GM18507 (cell line): ENCODE measurements around the gene FOSL2.

Source experiments
- DNase-seq: peaks from one replicate; pipeline ENCODE4 v3.0.0; 2011; ENCODE audit warnings: low read depth; ENCODE audit not compliant: insufficient read length; ENCODE audit errors: extremely low spot score
- FAIRE-seq: peaks from 2 replicates; lab custom pipeline; 2011; peaks lifted over from hg19 to GRCh38; lab: Jason Lieb, UNC

FOSL2 gene

GRCh38 chr2:28356095-28356911 is 36.4 kb upstream of the FOSL2 start:
- FAIRE-seq (no peak), DNase-seq (no peak)

GRCh38 chr2:28357055-28357454 is 35.6 kb upstream of the FOSL2 start:
- DNase-seq (no peak), FAIRE-seq (no peak)

DNA sequence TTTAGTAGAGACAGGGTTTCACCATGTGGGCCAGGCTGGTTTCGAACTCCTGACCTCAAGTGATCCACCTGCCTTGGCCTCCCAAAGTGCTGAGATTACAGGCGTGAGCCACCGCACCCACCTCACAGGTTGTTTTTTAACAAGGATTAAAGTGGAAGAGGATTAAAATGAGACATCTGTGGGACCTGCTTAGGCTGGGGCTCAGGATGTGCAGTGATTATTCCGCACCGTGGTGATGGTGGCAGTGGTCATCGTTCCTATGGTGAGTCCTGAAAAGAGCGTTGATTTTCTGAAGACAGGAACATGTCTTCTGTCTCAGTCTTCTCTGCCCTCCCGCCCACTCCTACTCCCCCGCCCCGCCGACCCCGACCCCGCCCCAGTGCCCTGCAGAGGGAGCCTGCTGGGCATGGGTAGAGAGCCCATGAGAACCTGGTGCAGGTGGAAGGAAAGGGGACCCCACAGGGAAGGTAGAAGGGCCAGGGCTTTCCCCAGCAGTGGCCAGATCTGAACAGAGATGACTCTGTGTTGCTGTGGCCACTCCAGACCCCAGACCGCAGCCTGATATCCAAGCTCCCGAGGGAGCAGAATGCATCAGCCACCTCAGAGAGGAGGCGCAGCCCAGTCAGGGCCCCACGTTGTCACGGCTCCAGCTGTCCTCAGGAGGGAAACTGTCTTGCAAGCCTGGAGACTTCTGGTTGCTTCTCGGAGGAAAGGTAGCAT is 34.5 kb upstream of the FOSL2 start:
- no peak for DNase-seq
- FAIRE-seq: no peak

DNA sequence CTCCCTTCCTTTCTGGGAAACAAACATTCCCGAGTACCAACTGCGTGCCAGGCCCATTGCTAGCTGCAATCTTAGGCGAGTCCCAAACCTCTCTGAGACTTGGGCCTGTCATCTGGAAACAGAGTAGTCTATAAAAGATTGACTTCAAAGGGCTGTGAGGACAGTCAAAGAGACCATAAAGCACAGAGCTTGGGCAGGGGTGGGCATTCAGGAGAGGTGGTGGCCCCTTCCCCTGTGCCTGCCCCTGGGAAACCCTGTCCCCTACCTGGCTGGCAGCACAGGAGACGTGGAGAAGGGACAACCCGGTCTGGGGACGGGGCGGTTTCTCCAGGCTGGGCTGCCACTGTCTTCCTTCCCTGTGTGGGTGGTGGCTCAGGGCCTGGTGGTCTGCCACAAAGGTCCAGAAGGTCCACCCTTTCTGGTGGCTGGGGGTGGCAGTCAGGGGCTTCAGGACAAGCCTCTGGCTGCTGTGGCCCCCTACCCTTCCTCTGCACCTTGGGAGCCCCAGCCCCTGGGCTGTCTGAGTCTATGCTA is 33.9 kb upstream of the FOSL2 start:
- FAIRE-seq: no peak
- no peak for DNase-seq

GRCh38 chr2:28359222-28360057 is 33.2 kb upstream of the FOSL2 start:
- peak; percentile 92 for FAIRE-seq
- peak; percentile 61 for DNase-seq

- no peak for FAIRE-seq
- no peak for DNase-seq
These were observed 32.5 kb upstream of the FOSL2 start for GRCh38 chr2:28360058-28360717.

GRCh38 chr2:28360718-28361293 is 31.9 kb upstream of the FOSL2 start:
- no peak for FAIRE-seq

DNA sequence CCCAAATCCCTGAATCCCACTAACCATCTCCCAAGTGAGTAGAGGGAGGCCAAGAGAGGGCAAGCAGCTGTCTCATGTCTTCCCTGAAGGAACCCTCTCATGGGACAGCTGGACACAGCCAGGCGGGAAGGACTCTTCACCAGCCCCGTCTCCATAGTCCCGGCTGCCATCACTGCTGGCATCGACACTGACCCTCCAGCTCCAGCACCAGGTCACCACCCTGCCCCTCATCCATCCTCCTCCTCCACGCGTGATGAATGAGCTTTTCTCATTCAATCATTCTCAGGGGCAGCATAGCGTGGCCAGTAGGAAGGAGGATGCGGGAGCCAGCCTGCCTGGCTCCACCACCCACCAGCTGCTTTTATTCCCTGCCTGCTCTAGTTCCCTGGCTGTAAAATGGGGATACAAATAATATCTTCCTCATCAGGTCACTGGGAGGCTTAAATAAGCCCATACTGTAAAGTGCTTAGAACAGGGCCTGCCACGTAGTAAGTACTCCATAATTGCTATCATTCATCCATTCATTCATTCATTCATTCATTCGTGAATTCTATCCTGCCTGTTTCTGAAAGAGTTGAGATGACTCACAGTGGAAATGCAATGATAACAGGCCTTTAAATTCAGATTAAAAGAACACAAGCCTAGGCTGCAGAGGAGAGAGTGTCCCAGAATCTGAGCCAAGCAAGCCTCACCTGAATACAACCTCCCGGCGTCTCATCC is 30.5 kb upstream of the FOSL2 start:
- DNase-seq (no peak), FAIRE-seq (no peak)

More at GRCh38 chr2:28360718-28361293, 31.9 kb upstream of the FOSL2 start:
- no peak for DNase-seq

- FAIRE-seq: no peak
- DNase-seq: no peak
These were observed 29.6 kb upstream of the FOSL2 start for GRCh38 chr2:28362991-28363521.

- DNase-seq: no peak
- no peak for FAIRE-seq
These were observed 28.9 kb upstream of the FOSL2 start for GRCh38 chr2:28363686-28364280.

GRCh38 chr2:28364610-28365009 is 28.0 kb upstream of the FOSL2 start:
- no peak for FAIRE-seq
- DNase-seq: no peak

DNA sequence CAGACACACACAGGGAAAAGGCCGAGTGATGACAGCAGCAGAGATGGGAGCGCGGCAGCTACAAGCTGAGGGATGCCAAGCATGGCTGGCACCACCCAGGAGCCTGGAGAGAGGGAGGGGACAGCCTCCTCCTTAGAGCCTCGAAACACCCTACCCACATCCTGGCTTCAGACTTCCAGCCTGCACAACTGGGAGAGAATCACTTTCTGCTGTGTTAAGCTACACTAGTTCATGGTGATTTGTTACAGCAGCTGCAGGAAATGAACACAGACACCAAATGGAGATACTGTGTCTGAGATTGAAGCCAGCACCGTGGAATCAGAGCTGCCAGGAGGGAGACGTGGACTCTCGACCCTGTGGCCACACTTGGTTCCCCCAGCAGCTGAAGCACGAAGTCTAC is 27.5 kb upstream of the FOSL2 start:
- no peak for FAIRE-seq
- DNase-seq: no peak

- DNase-seq (no peak), FAIRE-seq (no peak)
These were observed 26.5 kb upstream of the FOSL2 start for GRCh38 chr2:28366149-28366495.

DNA sequence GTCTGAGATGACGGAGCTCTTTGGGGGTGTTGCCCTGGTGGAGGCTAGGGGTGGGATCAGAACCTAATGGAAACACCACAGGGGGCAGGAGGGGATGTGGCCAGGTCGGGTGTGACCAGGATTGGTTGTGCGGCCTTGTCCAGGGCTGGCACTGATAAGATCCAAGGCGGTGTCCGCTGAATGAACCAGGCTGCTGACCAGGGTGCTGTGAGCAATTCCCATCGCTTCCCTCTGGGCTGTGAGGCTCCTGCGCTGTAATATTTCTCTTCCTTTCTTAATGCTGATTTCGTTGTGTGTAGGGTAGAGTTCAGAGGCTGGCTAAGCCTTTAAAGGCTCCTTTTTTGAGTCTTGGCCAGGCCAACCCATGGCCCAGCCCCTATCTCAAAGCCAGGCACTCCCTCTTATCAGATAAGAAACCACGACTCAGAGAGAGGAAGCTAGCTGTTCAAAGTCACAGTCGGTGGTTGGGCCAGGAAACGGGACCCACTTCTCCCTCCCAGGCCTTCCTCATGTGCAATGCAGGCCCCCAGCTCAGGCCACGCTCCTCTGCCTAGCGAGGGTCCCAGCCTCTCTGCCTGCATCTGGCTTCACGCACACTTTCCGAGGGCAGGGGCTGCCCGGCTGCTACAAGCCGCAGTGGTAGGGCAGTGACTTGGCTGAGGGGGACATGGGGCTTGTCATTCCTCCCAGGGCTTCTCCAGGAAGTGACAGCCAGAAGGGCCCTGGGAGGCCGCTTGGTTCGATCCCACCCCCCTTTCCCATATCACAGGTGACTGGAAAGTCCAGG is 26.0 kb upstream of the FOSL2 start:
- no peak for FAIRE-seq
- no peak for DNase-seq

DNA sequence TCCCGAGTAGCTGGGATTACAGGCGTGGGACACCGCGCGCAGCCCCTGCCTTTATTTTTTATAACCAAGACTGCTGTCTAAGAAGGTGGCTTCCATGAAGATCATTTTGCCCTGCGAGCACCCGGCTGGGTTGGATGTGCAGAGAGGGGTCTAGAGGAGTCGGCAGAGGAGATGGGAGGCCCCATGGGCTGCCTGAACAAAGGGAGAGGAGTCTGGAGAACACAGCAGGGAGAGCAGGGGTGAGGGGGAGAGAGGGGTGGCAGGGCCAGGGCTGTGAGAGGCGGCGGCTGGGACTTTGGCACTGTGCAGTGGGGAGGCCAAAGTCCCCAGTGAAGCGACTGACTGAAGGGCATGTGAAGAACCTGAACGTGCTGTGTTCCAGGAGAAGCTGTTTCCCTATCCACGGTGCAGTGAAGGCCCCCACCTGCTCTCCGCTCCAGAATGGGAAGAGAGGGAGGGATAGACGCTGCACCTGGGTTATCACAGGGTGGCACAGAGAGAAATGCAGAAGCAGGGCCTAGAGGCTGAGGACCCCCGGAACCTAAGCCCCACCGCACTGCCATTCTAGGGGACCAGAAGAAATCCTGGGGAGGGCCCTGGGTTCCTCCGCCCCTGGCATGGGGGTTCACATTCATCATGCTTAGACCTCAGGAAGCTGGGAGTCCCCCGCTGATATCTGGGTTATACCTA is 24.8 kb upstream of the FOSL2 start:
- DNase-seq: no peak
- no peak for FAIRE-seq

GRCh38 chr2:28368357-28368798 is 24.3 kb upstream of the FOSL2 start:
- DNase-seq (no peak), FAIRE-seq (no peak)

GRCh38 chr2:28369358-28369757 is 23.3 kb upstream of the FOSL2 start:
- no peak for DNase-seq
- FAIRE-seq: no peak
